Stimulated activated CD8-positive, alpha-beta memory T cell treated with anti-CD3 and anti-CD28 coated beads, Interleukin-4, amount 100 ng/mL, for 24 hours (primary cell): ENCODE results near the gene ARID3A.
"Not testable (repeated sequence)": the region's sequence is repeated elsewhere in the genome, so short reads cannot be mapped to it uniquely, and the experiment has no call there.

Experiments used
- DNase-seq: peaks from one replicate; pipeline ENCODE4 v3.0.0-alpha.2; 2020; ENCODE audit warnings: low read depth

The ARID3A gene

DNA sequence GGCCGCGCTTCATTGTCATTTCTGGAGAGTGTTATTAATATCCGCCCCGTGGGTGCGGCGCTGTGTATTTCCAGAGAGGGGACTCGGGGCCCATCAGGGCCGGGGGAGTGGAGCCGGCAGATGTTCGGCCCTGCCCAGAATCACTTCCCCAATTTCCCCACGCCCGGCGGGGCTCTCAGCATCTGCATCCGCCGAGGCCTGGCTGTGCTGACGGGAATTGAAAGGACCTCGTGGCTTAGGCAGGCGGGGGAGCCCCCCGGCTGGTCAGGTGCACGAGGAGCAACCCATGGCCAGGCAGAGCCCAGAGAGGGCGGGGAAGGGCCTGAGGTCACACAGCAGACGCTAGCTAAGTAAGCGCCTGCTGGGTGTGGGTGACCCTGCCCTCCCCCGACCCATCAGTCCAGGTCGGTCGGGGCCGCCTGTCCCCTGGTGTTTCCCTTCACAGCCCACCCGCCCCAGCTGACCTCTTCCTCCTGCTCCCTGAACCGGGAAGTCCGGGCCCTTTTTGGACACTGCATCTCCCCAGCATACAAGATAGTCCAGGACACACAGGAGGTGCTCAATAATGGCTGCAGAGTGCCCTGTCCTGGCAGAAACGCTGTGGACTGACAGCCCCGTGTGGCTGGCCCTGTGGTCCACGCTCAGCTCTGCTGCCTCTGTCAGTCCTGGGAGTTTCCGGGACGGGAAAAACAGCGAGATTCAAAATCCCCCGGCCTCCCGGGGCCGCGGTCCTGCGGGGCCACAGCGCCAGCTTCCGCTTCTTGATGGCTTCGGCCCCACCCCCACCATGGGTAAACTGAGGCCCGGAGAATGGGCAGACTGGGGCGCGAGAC lies 22.1 kb downstream of the ARID3A start:
- no peak for DNase-seq

GRCh38 chr19:948842-949496 lies 23.1 kb downstream of the ARID3A start:
- no peak for DNase-seq

DNA sequence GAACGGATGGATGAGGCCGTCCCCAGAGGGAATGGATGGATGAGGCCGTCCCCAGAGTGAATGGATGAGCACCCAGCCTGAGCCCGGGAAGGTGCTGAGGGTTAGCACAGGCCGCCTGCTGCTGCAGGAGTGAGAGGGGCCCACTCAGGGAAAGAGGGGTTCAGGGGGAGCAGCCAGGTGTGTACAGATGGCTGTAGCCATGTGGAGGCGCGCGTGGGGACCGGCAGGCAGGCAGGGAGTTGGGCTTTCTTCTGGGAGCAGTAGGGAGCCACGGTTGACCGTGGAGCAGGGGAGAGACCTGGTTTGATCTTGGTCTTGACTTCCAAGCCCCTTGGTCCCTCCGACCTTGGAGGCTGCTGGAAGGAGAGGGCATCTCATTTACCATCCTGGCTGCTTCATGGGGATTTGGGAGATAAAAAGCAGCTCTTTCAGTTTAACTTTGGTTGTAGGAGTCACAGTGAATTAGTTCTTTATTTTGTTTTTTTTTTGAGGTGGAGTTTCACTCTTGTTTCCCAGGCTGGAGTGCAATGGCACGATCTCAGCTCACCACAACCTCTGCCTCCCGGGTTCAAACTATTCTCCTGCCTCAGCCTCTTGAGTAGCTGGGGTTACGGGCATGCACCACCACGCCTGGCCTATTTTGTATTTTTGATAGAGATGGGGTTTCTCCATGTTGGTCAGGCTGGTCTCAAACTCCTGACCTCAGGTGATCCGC lies 24.7 kb downstream of the ARID3A start:
- DNase-seq = no peak

- DNase-seq = no peak
Observed at GRCh38 chr19:952049-952679, 26.3 kb downstream of the ARID3A start.

- DNase-seq = no peak
Observed at GRCh38 chr19:952680-953444, 27.0 kb downstream of the ARID3A start.

DNA sequence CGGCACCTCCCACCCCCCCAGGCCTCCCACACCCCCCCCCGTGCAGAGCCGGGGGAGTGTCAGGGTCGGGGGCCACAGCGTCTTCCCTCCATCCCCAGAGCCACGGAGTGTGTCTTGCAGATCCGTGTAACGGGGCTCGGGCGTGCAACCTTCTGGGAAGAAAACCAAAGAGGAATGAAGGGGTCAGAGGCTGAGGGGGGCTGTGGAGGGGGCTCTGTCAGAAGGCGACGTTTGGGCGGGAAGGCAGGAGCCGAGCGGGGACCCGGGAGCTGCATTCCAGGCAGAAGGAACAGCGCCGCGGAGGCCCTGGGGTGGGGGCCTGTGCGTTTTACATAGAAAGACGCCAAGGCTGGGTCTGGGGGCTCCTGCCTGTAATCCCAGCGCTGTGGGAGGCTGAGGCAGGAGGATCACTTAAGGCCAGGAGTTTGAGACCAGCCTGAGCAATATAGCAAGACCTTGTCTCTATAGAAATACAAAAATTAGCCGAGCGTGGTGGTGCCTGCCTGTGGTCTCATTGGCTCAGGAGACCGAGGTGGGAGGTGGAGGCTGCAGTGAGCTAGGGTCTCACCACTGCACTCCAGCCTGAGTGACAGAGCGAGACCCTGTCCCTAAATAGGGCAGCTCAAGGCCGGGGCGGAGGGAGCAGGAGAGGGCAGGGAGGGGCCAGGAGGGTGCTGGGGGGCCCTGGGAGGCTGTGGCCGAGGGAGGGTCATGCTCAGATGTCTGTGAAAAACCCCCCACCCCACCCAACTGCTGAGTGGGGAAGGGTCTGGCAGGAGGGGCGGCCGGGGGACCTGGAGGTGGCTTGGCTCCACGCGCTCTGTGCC lies 27.8 kb downstream of the ARID3A start:
- DNase-seq = no peak

DNA sequence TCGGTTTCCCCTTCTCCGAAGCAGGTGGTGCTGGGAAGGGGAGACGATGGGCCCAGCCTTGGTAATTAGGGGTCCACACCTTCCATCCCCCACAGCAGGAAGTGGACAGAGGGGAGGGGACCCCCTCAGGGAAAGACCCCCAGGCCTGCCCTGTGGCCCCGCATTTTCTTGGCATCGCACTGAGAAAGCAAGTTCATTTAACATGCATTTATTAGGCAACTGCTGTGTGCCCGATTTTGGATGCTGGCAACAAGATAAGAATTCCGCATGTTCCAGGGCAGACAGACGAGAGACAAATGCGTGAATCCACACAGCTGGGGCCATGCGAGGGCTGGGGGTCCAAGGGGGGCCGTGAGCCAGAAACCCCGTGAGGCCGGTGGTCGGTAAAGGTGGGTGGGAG lies 28.4 kb downstream of the ARID3A start:
- DNase-seq = no peak

- no peak for DNase-seq
Observed at GRCh38 chr19:954672-955494, 29.0 kb downstream of the ARID3A start.

GRCh38 chr19:955803-956765 lies 30.2 kb downstream of the ARID3A start:
- no peak for DNase-seq

GRCh38 chr19:956766-957440 lies 31.1 kb downstream of the ARID3A start:
- no peak for DNase-seq

DNA sequence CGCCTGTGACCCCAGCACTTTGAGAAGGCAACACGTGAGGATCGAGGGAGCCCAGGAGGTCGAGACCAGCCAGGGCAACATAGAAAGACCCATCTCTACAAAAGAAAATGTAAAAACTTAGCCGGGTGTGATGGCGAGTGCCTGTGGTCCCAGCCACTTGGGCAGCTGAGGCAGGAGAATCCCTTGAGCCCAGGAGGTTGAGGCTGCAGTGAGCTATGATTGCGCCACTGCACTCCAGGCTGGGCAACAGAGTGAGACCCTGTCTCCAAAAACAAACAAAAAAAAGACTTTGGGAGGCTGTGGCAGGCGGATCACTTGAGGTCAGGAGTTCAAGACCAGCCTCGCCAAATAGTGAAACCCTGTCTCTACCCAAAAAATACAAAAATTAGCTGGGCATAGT lies 31.7 kb downstream of the ARID3A start:
- DNase-seq = not testable (repeated sequence)

DNA sequence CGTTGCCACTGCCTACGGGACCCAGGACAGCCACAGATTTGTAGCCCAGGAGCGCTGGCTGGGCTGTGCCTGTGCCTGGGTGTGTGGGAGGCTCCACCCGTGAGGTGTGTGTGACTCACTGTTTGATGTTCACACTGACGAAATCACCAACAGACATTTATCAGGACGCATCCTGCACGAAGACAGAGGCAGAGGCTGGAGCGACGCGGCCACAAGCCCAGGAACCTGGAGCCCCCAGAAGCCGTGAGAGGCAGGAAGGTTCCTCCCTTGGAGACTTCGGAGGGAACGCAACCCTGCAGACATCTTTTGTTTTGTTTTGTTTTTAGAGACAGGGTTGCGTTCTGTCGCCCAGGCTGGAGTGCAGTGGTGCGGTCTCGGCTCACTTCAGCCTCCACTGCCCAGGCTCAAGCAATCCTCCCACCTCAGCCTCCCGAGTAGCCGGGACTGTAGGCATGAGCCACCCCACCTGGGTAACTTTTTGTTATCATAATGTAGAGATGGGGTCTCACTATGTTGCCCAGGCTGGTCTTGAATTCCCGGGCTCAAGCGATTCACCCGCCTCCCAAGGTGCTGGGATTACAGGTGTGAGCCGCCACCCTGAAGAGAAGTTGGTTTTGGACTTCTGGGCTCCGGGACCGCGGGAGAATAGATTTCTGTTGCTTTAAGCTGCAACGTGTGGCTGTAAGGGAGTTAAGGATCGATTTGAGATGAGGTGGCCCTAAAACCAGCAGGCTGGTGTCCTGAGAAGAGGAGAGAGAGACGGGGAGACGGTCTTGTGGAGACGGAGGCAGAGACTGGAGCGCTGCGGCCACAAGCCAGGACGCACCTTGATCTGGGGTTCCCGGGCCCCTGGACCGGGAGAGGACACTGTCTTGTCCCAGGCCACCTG lies 33.4 kb downstream of the ARID3A start:
- peak; percentile 31 for DNase-seq

GRCh38 chr19:960020-960419 lies 34.2 kb downstream of the ARID3A start:
- no peak for DNase-seq

DNA sequence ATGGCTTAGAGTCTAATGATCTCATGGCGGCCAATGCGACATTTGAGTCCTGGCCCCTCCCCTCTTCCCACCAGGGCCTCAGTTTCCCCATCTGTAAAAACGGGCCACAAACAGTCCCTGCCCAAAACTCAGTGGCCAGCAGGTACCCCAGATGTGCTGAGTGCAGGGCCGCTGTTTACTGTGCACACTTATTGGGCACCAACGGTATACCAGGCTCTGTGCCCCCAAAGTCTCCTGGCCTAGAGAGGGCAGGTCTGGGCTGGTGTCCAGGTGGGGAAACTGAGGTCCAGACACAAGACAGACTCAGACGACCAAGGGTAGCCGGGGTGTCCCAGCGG lies 34.7 kb downstream of the ARID3A start:
- DNase-seq = no peak

- DNase-seq = no peak
Observed at GRCh38 chr19:961866-962620, 36.2 kb downstream of the ARID3A start.

DNA sequence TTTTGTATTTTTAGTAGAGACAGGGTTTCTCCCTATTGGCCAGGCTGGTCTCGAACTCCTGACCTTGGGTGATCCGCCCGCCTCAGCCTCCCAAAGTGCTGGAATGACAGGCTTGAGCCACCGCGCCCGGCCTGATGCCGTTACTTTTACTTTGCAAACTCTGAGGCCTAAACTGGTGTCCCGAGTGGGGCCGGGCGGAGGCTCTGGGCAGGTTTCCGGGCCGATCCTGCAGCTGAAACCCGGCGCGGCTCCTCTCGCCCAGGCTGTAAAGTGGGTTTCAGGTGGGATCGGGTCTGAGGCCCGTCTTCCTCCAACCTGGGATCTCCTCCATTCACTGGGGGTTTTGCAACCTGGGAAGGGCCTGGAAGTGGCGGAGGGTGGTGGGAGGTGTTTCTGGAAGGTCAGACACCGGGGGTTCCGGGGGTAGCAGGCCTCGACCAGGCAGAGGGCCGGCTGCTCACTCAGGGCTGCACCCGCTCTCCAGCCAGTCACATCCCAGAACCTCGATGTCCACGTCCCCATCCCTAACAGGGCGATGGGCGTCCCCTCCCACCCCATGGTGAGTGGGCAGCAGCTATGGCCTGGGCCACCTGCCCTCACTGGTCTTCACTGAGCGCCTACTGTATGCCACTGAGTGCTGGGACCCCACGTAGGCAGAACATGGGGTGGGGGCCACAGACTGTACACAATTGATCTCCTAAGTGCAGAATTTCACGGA lies 37.0 kb downstream of the ARID3A start:
- DNase-seq = no peak
